BJ (cell line): ENCODE data around the gene EAF1. TPM values are rescaled to one million over a fixed set of nuclear protein-coding genes. Genes with fewer than 3 reads are reported as not detected.

Experiments
- CTCF ChIA-PET: fragments of 350-600 bp; formaldehyde crosslinking; extraction: SDS; loops from one replicate; lab custom pipeline; 2021; ENCODE audit warnings: antibody characterized with exemption, inconsistent platforms; lab: Yijun Ruan, JAX
- POLR2A ChIA-PET: fragments of 300-600 bp; sonication (Branson Sonifier 250); formaldehyde crosslinking; extraction: SDS; loops from one replicate; lab custom pipeline; 2021; ENCODE audit warnings: antibody characterized with exemption; lab: Charles Lee
- DNase-seq: peaks from one replicate; pipeline ENCODE4 v3.0.0-alpha.2; 2011; ENCODE audit warnings: low read depth
- H3K27me3 ChIP-seq: 2 replicates; pipeline ENCODE4 v1.6.0; 2011; ENCODE audit warnings: low read length; ENCODE audit not compliant: control insufficient read depth, insufficient read depth
- H3K36me3 ChIP-seq: 2 replicates; pipeline ENCODE4 v1.5.1; 2011; ENCODE audit warnings: low read length; ENCODE audit not compliant: control insufficient read depth, insufficient read depth
- H3K4me3 ChIP-seq: 2 replicates; pipeline ENCODE4 v1.5.1; 2011; ENCODE audit warnings: low read depth, mild to moderate bottlenecking, control low read depth, low read length
- CTCF ChIP-seq: IDR thresholded peaks from 2 replicates; pipeline ENCODE4 v1.5.1; 2011; ENCODE audit warnings: low read depth, mild to moderate bottlenecking, control low read depth, inconsistent platforms, low read length, moderate library complexity; ENCODE audit not compliant: insufficient read depth
- polyA plus RNA-seq: library from polyadenylated mRNA; depleted of rRNA; stranded (reverse); fragments of >200 nt; gene quantifications from 2 replicates; pipeline ENCODE4 v1.2.3, GENCODE V29; 2011; rRNA removed
- small RNA-seq: library from RNA; depleted of rRNA; stranded (forward); fragments of <200 nt; gene quantifications from one replicate; pipeline ENCODE3, GENCODE V24; 2012; ENCODE audit warnings: low replicate concordance, low read depth; ENCODE audit not compliant: insufficient read length

The EAF1 gene
- polyA plus RNA-seq, 1 experiment: 8.6 TPM

- no peak for TF ChIP-seq CTCF
- H3K36me3 ChIP-seq: no peaks in the 10 kb centered on the region
- ChIA-PET CTCF (interaction anchor here (1.1 kb wide), 1 partner anchor 8 kb away, joined by 3 read pairs; no protein-coding TSS in a partner anchor), POLR2A (no interaction called here)
- H3K4me3 ChIP-seq: no peak overlapping the region
- no peak for DNase-seq
- H3K27me3 ChIP-seq: no peaks in the 10 kb centered on the region; the same call in 1 of the 2 replicates
Measured at GRCh38 chr3:15486020-15486419, 58.6 kb downstream of the EAF1 start.

GRCh38 chr3:15486979-15487378 is 59.6 kb downstream of the EAF1 start:
- ChIA-PET POLR2A (no interaction called here), CTCF (no interaction called here)
- Histone ChIP-seq H3K36me3 (no peaks in the 10 kb centered on the region), H3K4me3 (no peak overlapping the region), H3K27me3 (no peaks in the 10 kb centered on the region; the same call in 1 of the 2 replicates)
- DNase-seq: no peak
- TF ChIP-seq CTCF: no peak

DNA sequence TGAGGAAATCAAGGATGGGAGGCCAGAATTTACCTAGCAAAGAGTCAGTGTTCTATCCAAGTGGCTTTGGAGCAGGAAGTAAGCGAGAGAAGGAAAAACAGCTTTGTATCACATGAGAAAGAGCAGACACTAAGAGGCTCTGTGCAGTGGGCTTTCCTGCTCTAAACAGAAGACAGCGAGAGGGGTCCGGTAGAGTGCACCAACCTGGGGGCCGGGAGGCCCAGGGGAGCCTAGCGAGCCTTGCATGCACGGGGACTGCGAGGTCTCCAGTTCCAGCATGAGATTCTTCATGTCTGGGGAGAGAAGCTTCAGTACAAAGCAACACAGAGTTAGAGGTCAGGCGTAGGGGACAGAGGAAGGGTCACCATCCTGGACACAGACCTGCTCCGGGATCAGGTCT is 60.6 kb downstream of the EAF1 start:
- Histone ChIP-seq H3K36me3 (no peaks in the 10 kb centered on the region), H3K27me3 (no peaks in the 10 kb centered on the region; the same call in 1 of the 2 replicates), H3K4me3 (no peak overlapping the region)
- TF ChIP-seq CTCF: no peak
- ChIA-PET CTCF (no interaction called here), POLR2A (no interaction called here)
- DNase-seq: no peak

- ChIA-PET POLR2A (no interaction called here), CTCF (no interaction called here)
- TF ChIP-seq CTCF: no peak
- Histone ChIP-seq H3K36me3 (no peaks in the 10 kb centered on the region), H3K27me3 (no peaks in the 10 kb centered on the region; the same call in 1 of the 2 replicates), H3K4me3 (no peak overlapping the region)
- no peak for DNase-seq
Measured at GRCh38 chr3:15490158-15490557, 62.8 kb downstream of the EAF1 start.

GRCh38 chr3:15491143-15491542 is 63.7 kb downstream of the EAF1 start:
- Histone ChIP-seq H3K36me3 (no peaks in the 10 kb centered on the region), H3K4me3 (no peak overlapping the region), H3K27me3 (no peaks in the 10 kb centered on the region; the same call in 1 of the 2 replicates)
- no peak for DNase-seq
- TF ChIP-seq CTCF: no peak
- CTCF ChIA-PET: no interaction called here
- POLR2A ChIA-PET: no interaction called here

Small RNA genes within 50 kb of the gene (small RNA-seq; reads per million reads assigned to genes)
- not detected for gene RNU6-1024P

Other genes with a start within 250 kb of the EAF1 start
- 12.9 and 22.1 TPM in 2 replicates for gene CAPN7, start 221.4 kb upstream of the EAF1 start, polyA plus RNA-seq
- 23.5 and 30.9 TPM in 2 replicates for gene SH3BP5, start 95.0 kb upstream of the EAF1 start, polyA plus RNA-seq
- gene METTL6, start 54 bp upstream of the EAF1 start, polyA plus RNA-seq: 14.4 and 22.1 TPM in 2 replicates
- 1.0 and 1.6 TPM in 2 replicates for gene COLQ, start 94.1 kb downstream of the EAF1 start, polyA plus RNA-seq
- gene HACL1, start 174.0 kb downstream of the EAF1 start, polyA plus RNA-seq: 32.4 and 35.1 TPM in 2 replicates
- gene BTD, start 174.1 kb downstream of the EAF1 start, polyA plus RNA-seq: 24.8 and 26.6 TPM in 2 replicates